Activated CD4-positive, alpha-beta T cell treated with anti-CD3 and anti-CD28 coated beads, Interleukin-2, amount 50 U/mL, for 4 hours (primary cell): Measurements from ENCODE around the gene EXOC2.
A peak's percentile ranks its signal among the peaks of the same experiment; 100 is the strongest.
"Not testable (repeated sequence)": the region's sequence is repeated elsewhere in the genome, so short reads cannot be mapped to it uniquely, and the experiment has no call there.

Experiments
- DNase-seq, 2 experiments: peaks; one replicate each; pipeline ENCODE4 v3.0.0-alpha.2; 2020

EXOC2 gene

GRCh38 chr6:710601-711571, 17.9 kb upstream of the EXOC2 start:
- DNase-seq = peak; percentile 47 to 55

- no peak for DNase-seq
Measured at GRCh38 chr6:709471-710056, 16.6 kb upstream of the EXOC2 start.

- DNase-seq = no peak
Measured at GRCh38 chr6:708237-708598, 15.3 kb upstream of the EXOC2 start.

- no peak for DNase-seq
Measured at GRCh38 chr6:707576-708236, 14.8 kb upstream of the EXOC2 start.

- DNase-seq = no peak
Measured at GRCh38 chr6:706819-707381, 14.0 kb upstream of the EXOC2 start.

- no peak for DNase-seq
Measured at GRCh38 chr6:706146-706545, 13.2 kb upstream of the EXOC2 start.

- no peak for DNase-seq
Measured at GRCh38 chr6:705047-705446, 12.1 kb upstream of the EXOC2 start.

GRCh38 chr6:704046-704445, 11.1 kb upstream of the EXOC2 start:
- no peak for DNase-seq

- DNase-seq = no peak
Measured at GRCh38 chr6:703552-703951, 10.6 kb upstream of the EXOC2 start.

- no peak for DNase-seq
Measured at GRCh38 chr6:701700-702479, 9.0 kb upstream of the EXOC2 start.

- DNase-seq = no peak
Measured at GRCh38 chr6:701215-701614, 8.3 kb upstream of the EXOC2 start.

- DNase-seq = no peak
Measured at GRCh38 chr6:700490-700889, 7.6 kb upstream of the EXOC2 start.

GRCh38 chr6:699319-699718, 6.4 kb upstream of the EXOC2 start:
- DNase-seq = no peak

GRCh38 chr6:694431-695126, 1.6 kb upstream of the EXOC2 start:
- not testable (repeated sequence) for DNase-seq

- no peak for DNase-seq
Measured at GRCh38 chr6:693723-694009, 727 bp upstream of the EXOC2 start.

- DNase-seq = peak; percentile 75 to 78
Measured at GRCh38 chr6:692356-692851, 535 bp downstream of the EXOC2 start.

- no peak for DNase-seq
Measured at GRCh38 chr6:689223-689622, 3.7 kb downstream of the EXOC2 start.

GRCh38 chr6:686497-686896, 6.4 kb downstream of the EXOC2 start:
- DNase-seq = no peak

- DNase-seq = no peak
Measured at GRCh38 chr6:684831-685636, 7.9 kb downstream of the EXOC2 start.

- DNase-seq = no peak
Measured at GRCh38 chr6:683742-684440, 9.0 kb downstream of the EXOC2 start.
